Stomach (tissue), 4 donors: ENCODE results near the gene EFL1.
A peak's percentile ranks its signal among the peaks of the same experiment; 100 is the strongest.

Experiments
- POLR2A ChIP-seq, 4 donors: fragments of 450-650 bp; IDR thresholded peaks; one replicate each; pipeline ENCODE4 v1.6.1; 2016; ENCODE audit warnings: antibody characterized with exemption in 4 of 4, control low read depth in 2 of 4, mild to moderate bottlenecking in 1 of 4, moderate library complexity in 1 of 4
- POLR2AphosphoS5 ChIP-seq, 3 donors: sonication (generic); formaldehyde crosslinking; IDR thresholded peaks; one replicate each; pipeline ENCODE4 v1.6.1; 2016; ENCODE audit warnings: antibody characterized with exemption in 3 of 3

DNA sequence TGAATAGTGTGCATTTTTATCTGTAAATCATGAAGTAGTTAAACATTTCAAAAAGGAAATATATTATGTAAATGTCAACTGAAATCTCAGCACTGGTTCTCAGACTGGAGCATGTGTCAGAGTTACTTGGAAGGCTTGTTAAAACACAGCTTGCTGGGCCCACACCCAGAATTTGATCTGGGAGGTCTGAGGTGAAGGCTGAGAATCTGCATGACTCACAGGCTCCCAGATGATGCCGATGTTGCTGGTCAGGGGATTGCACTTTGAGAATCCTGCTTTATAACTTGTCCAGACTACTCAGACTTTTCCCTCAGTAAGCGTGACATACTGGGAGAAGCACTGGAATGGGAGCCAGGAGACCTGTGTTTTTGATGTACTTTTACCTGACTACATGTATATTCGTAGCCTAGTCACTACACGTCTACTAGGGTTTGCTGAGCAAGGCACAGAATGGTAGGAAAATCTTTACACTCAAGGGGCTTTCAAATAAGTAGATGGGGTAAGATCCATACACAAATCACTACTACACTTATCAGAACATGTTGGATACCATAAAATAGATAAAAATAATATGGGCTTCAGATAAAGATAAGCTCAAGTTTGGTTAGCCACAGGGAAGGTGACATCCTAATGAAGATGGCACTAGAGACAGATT, 139.7 kb downstream of the EFL1 start:
- TF ChIP-seq POLR2A (IDR thresholded peaks at IDR 0.05) (no peak), POLR2AphosphoS5 (IDR thresholded peaks at IDR 0.05) (peak in 1 of 3 donors; percentile 38)
